ENCODE data around the gene CLUH. TPM values are rescaled to one million over a fixed set of nuclear protein-coding genes. Genes with fewer than 3 reads are reported as not detected.

Gene CLUH
- total RNA-seq (17.5 TPM), polyA plus RNA-seq (ENCODE audit: insufficient read depth in 1 of 8, insufficient read length in 8 of 8, low replicate concordance in 1 of 8) (10 to 100 TPM; 28.6 to 45.2 (median 39.0) TPM)
- long read RNA-seq, donor 1, result 0 reads
- long read RNA-seq, donor 2, result 0 reads
- long read RNA-seq, donor 3, result 0 reads
- long read RNA-seq, donor 4, partial matches to known transcripts, result 0 of 1 reads
- long read RNA-seq, donor 4, other reads (novel, unspliced or antisense), result 0 of 1 reads
- long read RNA-seq, donor 5, result 0 reads
- long read RNA-seq, donor 6, full-length matches to known transcripts, result 2 of 2 reads
- long read RNA-seq, donor 6, partial matches to known transcripts, result 0 of 2 reads
- long read RNA-seq, donor 6, other reads (novel, unspliced or antisense), result 0 of 2 reads
- long read RNA-seq, donor 7, result 0 reads
- long read RNA-seq, donor 8, result 0 reads
- long read RNA-seq, donor 9, partial matches to known transcripts, result 0 of 1 reads
- long read RNA-seq, donor 9, other reads (novel, unspliced or antisense), result 0 of 1 reads
- long read RNA-seq, donor 10, result 0 reads
- long read RNA-seq, donor 11, result 0 reads

GRCh38 chr17:2711608-2712299 is at the start of gene CLUH:
Gene CLUH (minus strand): TSS chr17:2711764. CDS start chr17:2711661, 103 bp downstream.
- Histone ChIP-seq H3K27me3 (ENCODE audit: control insufficient read depth, insufficient read depth, low read length) (no peaks in the 10 kb centered on the region), H3K36me3 (ENCODE audit: control insufficient read depth, insufficient read depth, low read length) (peaks cover 3% of the 10 kb centered on the region), H3K4me3 (ENCODE audit: low read length) (peak within 1 kb of the TSS; percentile 70), H3K27ac (ENCODE audit: low read length) (peak within 1 kb of the TSS; percentile 84), H3K4me1 (ENCODE audit: control insufficient read depth, insufficient read depth, low read length) (peaks cover 50% of the 10 kb centered on the region), H3K9me3 (replicated peaks; ENCODE audit: control insufficient read depth, low read depth, low read length) (no peaks in the 10 kb centered on the region)
- peak; percentile 99 for DNase-seq
- WGBS (ENCODE audit: insufficient coverage), result 1% methylated on average over 70 of the region's 76 CpGs

GRCh38 chr17:2758870-2759269 is 47.3 kb upstream of the CLUH start:
- no peak overlapping the region for H3K4me3 ChIP-seq (ENCODE audit: low read length)
- peaks cover 7% of the 10 kb centered on the region for H3K4me1 ChIP-seq (ENCODE audit: control insufficient read depth, insufficient read depth, low read length)
- WGBS (ENCODE audit: insufficient coverage), result 79% methylated on average over 3 of the region's 4 CpGs
- no peak for DNase-seq
- H3K27ac ChIP-seq (ENCODE audit: low read length), result no peak overlapping the region
- H3K36me3 ChIP-seq (ENCODE audit: control insufficient read depth, insufficient read depth, low read length), result no peaks in the 10 kb centered on the region
- H3K9me3 ChIP-seq (replicated peaks; ENCODE audit: control insufficient read depth, low read depth, low read length), result no peaks in the 10 kb centered on the region
- peaks cover 46% of the 10 kb centered on the region for H3K27me3 ChIP-seq (ENCODE audit: control insufficient read depth, insufficient read depth, low read length)

GRCh38 chr17:2755891-2756724 is 44.5 kb upstream of the CLUH start:
- H3K27me3 ChIP-seq (ENCODE audit: control insufficient read depth, insufficient read depth, low read length), result peaks cover 62% of the 10 kb centered on the region
- under 1% methylated on average over 40 of the region's 46 CpGs for WGBS (ENCODE audit: insufficient coverage)
- no peak for DNase-seq
- peaks cover 7% of the 10 kb centered on the region for H3K4me1 ChIP-seq (ENCODE audit: control insufficient read depth, insufficient read depth, low read length)
- no peaks in the 10 kb centered on the region for H3K36me3 ChIP-seq (ENCODE audit: control insufficient read depth, insufficient read depth, low read length)
- H3K4me3 ChIP-seq (ENCODE audit: low read length), result no peak overlapping the region
- H3K9me3 ChIP-seq (replicated peaks; ENCODE audit: control insufficient read depth, low read depth, low read length), result no peaks in the 10 kb centered on the region
- no peak overlapping the region for H3K27ac ChIP-seq (ENCODE audit: low read length)

- WGBS (ENCODE audit: insufficient coverage), result 60% methylated on average over 1 of the region's 2 CpGs
- Histone ChIP-seq H3K36me3 (ENCODE audit: control insufficient read depth, insufficient read depth, low read length) (no peaks in the 10 kb centered on the region), H3K27me3 (ENCODE audit: control insufficient read depth, insufficient read depth, low read length) (peaks cover 73% of the 10 kb centered on the region), H3K9me3 (replicated peaks; ENCODE audit: control insufficient read depth, low read depth, low read length) (no peaks in the 10 kb centered on the region), H3K4me1 (ENCODE audit: control insufficient read depth, insufficient read depth, low read length) (peaks cover 7% of the 10 kb centered on the region), H3K27ac (ENCODE audit: low read length) (no peak overlapping the region), H3K4me3 (ENCODE audit: low read length) (no peak overlapping the region)
- no peak for DNase-seq
Measured at GRCh38 chr17:2751491-2751890, 39.9 kb upstream of the CLUH start.

GRCh38 chr17:2750721-2751120 is 39.2 kb upstream of the CLUH start:
- Histone ChIP-seq H3K9me3 (replicated peaks; ENCODE audit: control insufficient read depth, low read depth, low read length) (no peaks in the 10 kb centered on the region), H3K36me3 (ENCODE audit: control insufficient read depth, insufficient read depth, low read length) (no peaks in the 10 kb centered on the region), H3K4me1 (ENCODE audit: control insufficient read depth, insufficient read depth, low read length) (peaks cover 5% of the 10 kb centered on the region), H3K27me3 (ENCODE audit: control insufficient read depth, insufficient read depth, low read length) (peaks cover 66% of the 10 kb centered on the region), H3K27ac (ENCODE audit: low read length) (no peak overlapping the region), H3K4me3 (ENCODE audit: low read length) (no peak overlapping the region)
- no peak for DNase-seq
- 73% methylated on average over 2 of the region's 2 CpGs for WGBS (ENCODE audit: insufficient coverage)

- Histone ChIP-seq H3K9me3 (replicated peaks; ENCODE audit: control insufficient read depth, low read depth, low read length) (no peaks in the 10 kb centered on the region), H3K27ac (ENCODE audit: low read length) (no peak overlapping the region), H3K36me3 (ENCODE audit: control insufficient read depth, insufficient read depth, low read length) (no peaks in the 10 kb centered on the region), H3K4me1 (ENCODE audit: control insufficient read depth, insufficient read depth, low read length) (peaks cover 8% of the 10 kb centered on the region), H3K4me3 (ENCODE audit: low read length) (no peak overlapping the region), H3K27me3 (ENCODE audit: control insufficient read depth, insufficient read depth, low read length) (peaks cover 60% of the 10 kb centered on the region)
- peak; percentile 80 for DNase-seq
- under 1% methylated on average over 32 of the region's 35 CpGs for WGBS (ENCODE audit: insufficient coverage)
Measured at GRCh38 chr17:2749784-2750181, 38.2 kb upstream of the CLUH start.

- Histone ChIP-seq H3K4me1 (ENCODE audit: control insufficient read depth, insufficient read depth, low read length) (peaks cover 8% of the 10 kb centered on the region), H3K36me3 (ENCODE audit: control insufficient read depth, insufficient read depth, low read length) (no peaks in the 10 kb centered on the region), H3K27ac (ENCODE audit: low read length) (no peak within 1 kb of the TSS), H3K9me3 (replicated peaks; ENCODE audit: control insufficient read depth, low read depth, low read length) (no peaks in the 10 kb centered on the region), H3K27me3 (ENCODE audit: control insufficient read depth, insufficient read depth, low read length) (peaks cover 55% of the 10 kb centered on the region), H3K4me3 (ENCODE audit: low read length) (no peak within 1 kb of the TSS)
- DNase-seq, result no peak
- under 1% methylated on average over 39 of the region's 76 CpGs for WGBS (ENCODE audit: insufficient coverage)
Measured at GRCh38 chr17:2749058-2749783, 37.7 kb upstream of the CLUH start, which contains the start of gene CCDC92B. Gene CCDC92B (minus strand): TSS chr17:2749652. CDS start chr17:2735145, 14,507 bp downstream.

- Histone ChIP-seq H3K27me3 (ENCODE audit: control insufficient read depth, insufficient read depth, low read length) (peaks cover 26% of the 10 kb centered on the region), H3K4me1 (ENCODE audit: control insufficient read depth, insufficient read depth, low read length) (peaks cover 8% of the 10 kb centered on the region), H3K27ac (ENCODE audit: low read length) (peak overlapping the region; percentile 47), H3K36me3 (ENCODE audit: control insufficient read depth, insufficient read depth, low read length) (no peaks in the 10 kb centered on the region), H3K4me3 (ENCODE audit: low read length) (no peak overlapping the region), H3K9me3 (replicated peaks; ENCODE audit: control insufficient read depth, low read depth, low read length) (no peaks in the 10 kb centered on the region)
- peak; percentile 97 for DNase-seq
- 5% methylated on average over 7 of the region's 11 CpGs for WGBS (ENCODE audit: insufficient coverage)
Measured at GRCh38 chr17:2745317-2746037, 33.9 kb upstream of the CLUH start.

- DNase-seq, result no peak
- H3K27me3 ChIP-seq (ENCODE audit: control insufficient read depth, insufficient read depth, low read length), result peaks cover 2% of the 10 kb centered on the region
- no peaks in the 10 kb centered on the region for H3K9me3 ChIP-seq (replicated peaks; ENCODE audit: control insufficient read depth, low read depth, low read length)
- no peaks in the 10 kb centered on the region for H3K36me3 ChIP-seq (ENCODE audit: control insufficient read depth, insufficient read depth, low read length)
- no peaks in the 10 kb centered on the region for H3K4me1 ChIP-seq (ENCODE audit: control insufficient read depth, insufficient read depth, low read length)
- no peak overlapping the region for H3K4me3 ChIP-seq (ENCODE audit: low read length)
- 83% methylated on average over 15 of the region's 15 CpGs for WGBS (ENCODE audit: insufficient coverage)
- no peak overlapping the region for H3K27ac ChIP-seq (ENCODE audit: low read length)
Measured at GRCh38 chr17:2737693-2738092, 26.1 kb upstream of the CLUH start.
